Measurements from ENCODE around the gene MLST8.

Gene MLST8

GRCh38 chr16:2170587-2171435, 34.4 kb upstream of the MLST8 start:
- in situ Hi-C loops (cut with HindIII; ENCODE audit: low pct_ligation_motif_present, low pct_unique_long_range_greater_than_20kb, low sequenced_read_pairs), result loop anchor here (25.0 kb wide), 1 partner anchor 291 kb away; the partner anchor contains the start of genes NTN3 and TEDC2
- DNase-seq, result no peak

DNA sequence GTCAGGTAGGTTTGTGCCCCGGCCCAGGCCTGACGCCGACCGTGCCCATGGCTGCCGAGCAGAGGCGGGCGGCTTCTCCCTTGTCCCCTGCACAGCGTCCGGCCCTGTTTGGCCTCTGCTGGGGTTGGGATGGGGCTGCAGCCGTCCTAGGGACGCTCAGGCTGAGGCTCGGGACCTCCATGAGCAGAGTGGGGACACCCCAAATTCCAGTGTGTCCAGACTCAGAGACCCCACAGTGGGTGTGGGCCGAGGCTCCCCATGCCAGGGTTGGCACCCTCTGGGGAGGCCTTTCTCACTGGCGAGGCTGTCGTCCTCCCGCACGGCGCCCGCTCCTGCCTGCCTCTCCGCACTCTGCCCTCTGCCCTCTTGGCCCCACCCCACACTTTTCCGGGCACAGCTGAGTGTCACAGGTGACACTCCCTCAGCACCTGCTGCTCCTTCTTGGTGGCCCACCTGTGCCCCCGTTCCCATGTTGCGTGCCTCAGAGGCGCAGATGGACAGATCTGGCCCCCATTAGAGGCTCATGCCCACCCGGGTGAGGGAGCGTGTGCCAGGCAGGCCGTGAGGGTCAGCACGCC, 33.6 kb upstream of the MLST8 start:
- in situ Hi-C loops (cut with HindIII; ENCODE audit: low pct_ligation_motif_present, low pct_unique_long_range_greater_than_20kb, low sequenced_read_pairs), result loop anchor here (25.0 kb wide), 1 partner anchor 291 kb away; the partner anchor contains the start of genes NTN3 and TEDC2
- no peak for DNase-seq

- in situ Hi-C loops (cut with HindIII; ENCODE audit: low pct_ligation_motif_present, low pct_unique_long_range_greater_than_20kb, low sequenced_read_pairs), result loop anchor here (25.0 kb wide), 1 partner anchor 289 kb away; the partner anchor contains the start of genes NTN3 and TEDC2
- no peak for DNase-seq
Observed at GRCh38 chr16:2172688-2173335, 32.4 kb upstream of the MLST8 start.

DNA sequence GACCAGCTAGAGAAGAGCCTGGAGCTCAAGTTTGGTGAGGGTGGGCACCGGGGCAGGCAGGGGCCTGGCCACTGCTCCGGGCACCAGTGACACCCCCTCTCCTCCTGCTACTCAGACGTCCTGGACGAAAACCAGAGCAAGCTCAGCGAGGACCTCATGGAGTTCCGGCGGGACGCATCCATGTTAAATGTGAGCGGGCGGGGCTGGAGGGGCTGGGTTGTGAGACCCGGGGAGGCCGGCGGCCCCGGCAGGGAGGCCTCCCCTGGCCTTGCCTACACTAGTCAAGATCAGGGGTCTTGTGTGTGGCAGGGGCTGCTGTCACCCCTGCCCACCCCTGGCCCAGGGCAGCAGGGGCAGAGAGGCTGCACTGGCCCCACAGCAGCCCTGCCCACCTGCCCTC, 31.9 kb upstream of the MLST8 start:
- in situ Hi-C loops (cut with HindIII; ENCODE audit: low pct_ligation_motif_present, low pct_unique_long_range_greater_than_20kb, low sequenced_read_pairs), result loop anchor here (25.0 kb wide), 1 partner anchor 289 kb away; the partner anchor contains the start of genes NTN3 and TEDC2
- DNase-seq, result no peak

DNA sequence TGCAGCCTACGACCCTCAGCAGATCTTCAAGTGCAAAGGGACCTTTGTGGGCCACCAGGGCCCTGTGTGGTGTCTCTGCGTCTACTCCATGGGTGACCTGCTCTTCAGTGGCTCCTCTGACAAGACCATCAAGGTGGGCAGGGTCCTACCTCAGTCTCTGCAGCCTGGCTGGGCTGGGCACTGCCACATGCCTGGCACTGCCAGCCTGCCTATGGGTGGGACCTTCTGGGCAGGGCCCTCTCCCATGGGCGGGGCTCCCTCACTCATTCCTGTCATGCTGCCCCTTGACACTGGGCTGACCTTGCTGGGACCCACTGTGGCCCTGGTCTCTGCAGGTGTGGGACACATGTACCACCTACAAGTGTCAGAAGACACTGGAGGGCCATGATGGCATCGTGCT, 31.3 kb upstream of the MLST8 start:
- DNase-seq, result no peak
- in situ Hi-C loops (cut with HindIII; ENCODE audit: low pct_ligation_motif_present, low pct_unique_long_range_greater_than_20kb, low sequenced_read_pairs), result loop anchor here (25.0 kb wide), 1 partner anchor 288 kb away; the partner anchor contains the start of genes NTN3 and TEDC2

DNA sequence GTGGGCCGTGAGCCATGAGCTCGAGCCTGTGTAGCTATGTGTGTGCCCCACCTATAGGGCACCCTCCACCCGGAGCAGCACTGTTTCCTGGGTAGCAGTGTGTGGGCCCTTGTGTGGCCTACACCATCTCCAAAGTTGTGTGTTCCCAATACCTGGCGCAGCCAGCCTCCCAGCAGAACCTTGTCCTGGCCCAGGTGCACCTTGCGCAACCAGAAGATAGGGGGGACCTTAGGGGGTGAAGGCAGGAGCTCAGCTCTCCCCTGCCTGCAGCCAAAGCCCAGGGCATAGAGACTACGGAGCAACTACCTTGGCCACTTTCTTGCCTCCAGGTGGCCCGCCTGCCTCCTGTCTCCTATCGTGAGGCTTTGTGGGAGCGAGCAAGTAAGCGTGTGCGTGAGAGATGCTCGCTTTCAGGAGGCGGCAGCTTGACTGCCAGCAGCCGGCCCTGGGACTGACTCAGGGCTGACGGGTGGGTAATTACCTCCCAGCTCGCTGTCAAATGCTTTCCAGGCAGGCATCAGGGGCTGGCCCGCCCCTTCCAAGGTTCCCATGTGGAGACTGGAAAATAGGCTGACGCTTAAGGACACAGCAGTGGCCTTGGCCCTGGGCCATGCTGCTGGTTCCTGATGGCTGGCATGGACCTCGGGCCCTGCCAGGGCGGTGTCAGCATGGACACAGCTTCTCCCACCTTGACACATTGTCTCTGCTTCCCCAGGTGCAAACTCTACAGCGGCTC, 30.7 kb upstream of the MLST8 start:
- in situ Hi-C loops (cut with HindIII; ENCODE audit: low pct_ligation_motif_present, low pct_unique_long_range_greater_than_20kb, low sequenced_read_pairs), result loop anchor here (25.0 kb wide), 1 partner anchor 288 kb away; the partner anchor contains the start of genes NTN3 and TEDC2
- no peak for DNase-seq

- in situ Hi-C loops (cut with HindIII; ENCODE audit: low pct_ligation_motif_present, low pct_unique_long_range_greater_than_20kb, low sequenced_read_pairs), result no loop called here
Observed at GRCh38 chr16:2175454-2175853, 29.8 kb upstream of the MLST8 start.

DNA sequence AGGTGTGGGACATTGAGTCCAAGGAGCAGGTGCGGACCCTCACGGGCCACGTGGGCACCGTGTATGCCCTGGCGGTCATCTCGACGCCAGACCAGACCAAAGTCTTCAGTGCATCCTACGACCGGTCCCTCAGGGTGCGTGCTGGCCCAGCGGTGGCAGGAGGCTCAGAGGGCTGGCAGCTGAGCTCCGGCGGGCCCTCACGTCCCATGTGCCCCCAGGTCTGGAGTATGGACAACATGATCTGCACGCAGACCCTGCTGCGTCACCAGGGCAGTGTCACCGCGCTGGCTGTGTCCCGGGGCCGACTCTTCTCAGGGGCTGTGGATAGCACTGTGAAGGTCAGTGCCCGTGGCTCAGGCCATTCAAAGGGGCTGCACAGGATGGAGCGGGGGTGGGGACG, 29.2 kb upstream of the MLST8 start:
- in situ Hi-C loops (cut with HindIII; ENCODE audit: low pct_ligation_motif_present, low pct_unique_long_range_greater_than_20kb, low sequenced_read_pairs), result no loop called here
- DNase-seq, result no peak

More at GRCh38 chr16:2175454-2175853, 29.8 kb upstream of the MLST8 start:
- no peak for DNase-seq

DNA sequence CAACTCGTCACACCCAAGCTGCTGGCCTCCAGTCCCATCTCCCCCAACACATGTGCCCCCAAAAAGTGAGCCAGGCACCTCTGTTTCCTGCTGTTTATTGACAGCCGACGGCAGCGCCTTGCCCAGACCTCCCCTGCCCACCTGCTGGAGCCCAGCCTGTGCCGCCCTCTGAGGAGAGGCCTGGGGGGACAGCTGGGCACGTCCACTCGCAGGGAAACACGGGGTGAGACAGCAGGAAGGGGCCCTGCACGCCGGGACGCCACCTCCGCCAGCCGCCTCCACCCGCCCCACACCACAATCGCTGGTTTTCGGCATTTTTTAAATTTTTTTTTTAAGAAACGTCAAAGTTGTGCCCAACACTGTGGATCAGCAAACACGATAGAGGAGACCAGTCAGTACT, 28.2 kb upstream of the MLST8 start:
- no peak for DNase-seq

DNA sequence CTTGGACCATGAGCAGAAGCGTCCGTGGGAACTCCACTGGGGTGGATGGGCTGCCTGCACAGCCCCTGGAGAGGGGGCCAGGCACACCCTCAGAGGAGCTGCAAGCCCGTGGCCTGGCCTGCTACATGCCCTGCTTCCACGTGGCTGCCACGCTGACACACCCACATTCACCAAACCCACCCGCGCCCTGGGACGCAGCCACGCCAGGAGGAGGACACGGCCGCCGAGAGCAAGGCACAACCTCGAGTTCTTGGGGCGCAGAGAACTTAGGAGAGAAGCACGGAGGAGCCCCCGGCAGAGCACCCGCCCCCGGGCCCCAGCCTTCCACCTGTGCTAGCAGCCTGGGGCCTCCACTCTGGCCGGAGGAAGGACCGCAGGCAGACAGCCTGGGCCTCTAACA, 27.7 kb upstream of the MLST8 start:
- no peak for DNase-seq
- in situ Hi-C loops (cut with HindIII; ENCODE audit: low pct_ligation_motif_present, low pct_unique_long_range_greater_than_20kb, low sequenced_read_pairs), result no loop called here

More for the DNA sequence above, 28.2 kb upstream of the MLST8 start:
- in situ Hi-C loops (cut with HindIII; ENCODE audit: low pct_ligation_motif_present, low pct_unique_long_range_greater_than_20kb, low sequenced_read_pairs), result no loop called here

GRCh38 chr16:2178321-2179106, 26.7 kb upstream of the MLST8 start:
- no peak for DNase-seq

DNA sequence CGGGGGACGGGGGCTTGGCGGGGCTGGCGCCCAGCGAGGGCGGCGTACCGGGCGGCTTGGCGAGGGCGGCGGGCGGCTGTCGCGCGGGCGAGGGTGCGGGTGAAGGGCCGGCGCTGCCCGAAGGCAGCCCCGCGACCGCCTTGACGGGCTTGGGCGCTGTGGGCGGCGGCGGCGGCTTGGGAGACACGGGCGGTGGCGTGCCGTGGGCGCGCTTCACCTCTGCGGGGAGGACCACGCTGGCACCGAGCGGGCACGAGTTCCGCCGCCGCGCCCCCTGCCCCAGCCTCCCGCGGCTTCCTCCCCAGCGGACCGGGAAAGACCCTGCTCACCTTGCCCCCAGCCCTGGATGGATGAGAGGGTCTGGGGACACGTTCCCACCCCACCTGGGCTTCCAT, 26.1 kb upstream of the MLST8 start:
- in situ Hi-C loops (cut with HindIII; ENCODE audit: low pct_ligation_motif_present, low pct_unique_long_range_greater_than_20kb, low sequenced_read_pairs), result no loop called here
- DNase-seq, result no peak

More at GRCh38 chr16:2178321-2179106, 26.7 kb upstream of the MLST8 start:
- in situ Hi-C loops (cut with HindIII; ENCODE audit: low pct_ligation_motif_present, low pct_unique_long_range_greater_than_20kb, low sequenced_read_pairs), result no loop called here

DNA sequence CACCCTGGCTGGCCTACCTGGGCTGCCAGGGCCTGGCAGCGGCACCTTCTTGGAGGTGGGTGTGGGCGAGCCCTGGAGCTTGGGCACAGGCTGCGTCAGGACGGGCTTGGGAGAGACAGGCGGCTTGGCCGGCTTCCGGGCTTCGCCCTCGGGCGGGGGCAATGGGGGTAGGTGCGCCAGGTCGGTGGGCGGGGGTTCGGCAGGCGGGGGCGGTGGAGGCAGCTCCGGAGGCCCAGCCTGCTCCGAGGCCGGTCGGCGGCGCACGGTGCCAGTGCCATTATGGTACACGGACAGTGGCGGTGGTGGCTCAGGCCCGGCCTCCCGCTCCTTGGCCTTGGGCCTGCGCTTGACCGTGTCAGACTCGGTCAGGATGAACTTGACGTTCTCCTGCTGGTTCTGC, 25.7 kb upstream of the MLST8 start:
- DNase-seq, result no peak
- in situ Hi-C loops (cut with HindIII; ENCODE audit: low pct_ligation_motif_present, low pct_unique_long_range_greater_than_20kb, low sequenced_read_pairs), result no loop called here

GRCh38 chr16:2180461-2180860, 24.8 kb upstream of the MLST8 start:
- DNase-seq, result no peak
- in situ Hi-C loops (cut with HindIII; ENCODE audit: low pct_ligation_motif_present, low pct_unique_long_range_greater_than_20kb, low sequenced_read_pairs), result no loop called here

- in situ Hi-C loops (cut with HindIII; ENCODE audit: low pct_ligation_motif_present, low pct_unique_long_range_greater_than_20kb, low sequenced_read_pairs), result no loop called here
- DNase-seq, result no peak
Observed at GRCh38 chr16:2180962-2181923, 24.0 kb upstream of the MLST8 start.

- in situ Hi-C loops (cut with HindIII; ENCODE audit: low pct_ligation_motif_present, low pct_unique_long_range_greater_than_20kb, low sequenced_read_pairs), result no loop called here
- no peak for DNase-seq
Observed at GRCh38 chr16:2181952-2182351, 23.3 kb upstream of the MLST8 start.

GRCh38 chr16:2183671-2184070, 21.6 kb upstream of the MLST8 start:
- in situ Hi-C loops (cut with HindIII; ENCODE audit: low pct_ligation_motif_present, low pct_unique_long_range_greater_than_20kb, low sequenced_read_pairs), result no loop called here

More at GRCh38 chr16:2183671-2184070, 21.6 kb upstream of the MLST8 start:
- DNase-seq, result no peak

Data from ACHN (cell line).